Measurements from ENCODE around the gene CCDC73.

CCDC73 gene

DNA sequence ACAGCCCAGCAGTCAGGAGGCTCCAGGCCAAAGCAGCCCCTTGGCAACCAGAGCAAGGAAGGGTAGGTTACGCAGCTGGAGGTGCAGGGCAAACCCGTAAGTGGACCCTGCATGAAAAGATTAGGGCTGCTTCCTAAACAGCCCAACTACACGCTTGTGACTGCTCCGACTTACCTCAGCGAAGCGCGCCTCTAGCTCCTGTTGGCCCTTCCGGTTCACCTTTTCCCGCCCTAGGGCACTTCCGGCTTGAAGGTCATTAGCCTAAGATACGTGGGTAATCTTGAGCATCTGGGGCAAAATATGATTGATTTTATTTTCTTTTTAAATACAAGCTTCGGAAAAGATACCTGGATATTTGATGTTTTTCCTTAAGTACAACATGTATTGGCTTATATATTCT is at the start of gene CCDC73:
TSS of gene CCDC73 (minus strand) at position 224 of the 400 bp plus-strand sequence. CDS start 34,419 bp downstream, outside the sequence.
- H3K4me1 ChIP-seq (ENCODE audit: insufficient read depth, low read length) = no peaks in the 10 kb centered on the region
- H3K27me3 ChIP-seq (ENCODE audit: insufficient read depth, low read length) = no peaks in the 10 kb centered on the region; the same call in 1 of the 2 replicates
- H3K4me3 ChIP-seq (ENCODE audit: low read length) = no peak within 1 kb of the TSS
- no peak within 1 kb of the TSS for H3K27ac ChIP-seq (ENCODE audit: low read length)
- no peaks in the 10 kb centered on the region for H3K9me3 ChIP-seq (ENCODE audit: insufficient read depth, low read depth, low read length)
- H3K36me3 ChIP-seq (ENCODE audit: insufficient read depth, low read depth, low read length) = no peaks in the 10 kb centered on the region
- H3K9ac ChIP-seq (ENCODE audit: low read depth, low read length) = no peak within 1 kb of the TSS

GRCh38 chr11:32843544-32843943 is 49.1 kb upstream of the CCDC73 start:
- no peaks in the 10 kb centered on the region for H3K9me3 ChIP-seq (ENCODE audit: insufficient read depth, low read depth, low read length)
- H3K27ac ChIP-seq (ENCODE audit: low read length) = no peak overlapping the region

DNA sequence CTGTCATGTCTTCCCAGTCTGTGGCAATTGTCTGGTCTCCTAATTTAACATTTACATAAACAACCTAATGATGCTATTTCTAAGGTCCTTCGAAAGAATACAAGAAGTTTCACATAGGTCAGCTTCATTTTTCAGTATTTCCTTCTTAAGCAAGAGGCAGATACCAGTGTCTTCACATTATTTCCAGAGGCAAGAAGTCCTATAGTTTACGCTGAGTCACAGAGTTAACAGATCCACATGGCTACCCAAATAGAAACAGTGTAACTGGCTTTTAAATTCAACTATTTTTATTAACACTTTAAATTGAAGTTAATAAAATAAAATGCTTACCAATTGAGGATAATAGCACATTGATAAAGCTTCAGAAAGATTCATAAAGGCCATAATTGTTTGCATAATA is 46.1 kb upstream of the CCDC73 start:
- Histone ChIP-seq H3K4me3 (ENCODE audit: low read length) (no peak overlapping the region), H3K27ac (ENCODE audit: low read length) (no peak overlapping the region), H3K4me1 (ENCODE audit: insufficient read depth, low read length) (no peaks in the 10 kb centered on the region), H3K27me3 (ENCODE audit: insufficient read depth, low read length) (no peaks in the 10 kb centered on the region), H3K9me3 (ENCODE audit: insufficient read depth, low read depth, low read length) (no peaks in the 10 kb centered on the region), H3K36me3 (ENCODE audit: insufficient read depth, low read depth, low read length) (no peaks in the 10 kb centered on the region), H3K9ac (ENCODE audit: low read depth, low read length) (no peak overlapping the region)

More at GRCh38 chr11:32843544-32843943, 49.1 kb upstream of the CCDC73 start:
- H3K9ac ChIP-seq (ENCODE audit: low read depth, low read length) = no peak overlapping the region; the same call in 1 of the 2 replicates
- no peak overlapping the region for H3K4me3 ChIP-seq (ENCODE audit: low read length)
- no peaks in the 10 kb centered on the region for H3K36me3 ChIP-seq (ENCODE audit: insufficient read depth, low read depth, low read length)
- H3K4me1 ChIP-seq (ENCODE audit: insufficient read depth, low read length) = no peaks in the 10 kb centered on the region
- no peaks in the 10 kb centered on the region for H3K27me3 ChIP-seq (ENCODE audit: insufficient read depth, low read length)

DNA sequence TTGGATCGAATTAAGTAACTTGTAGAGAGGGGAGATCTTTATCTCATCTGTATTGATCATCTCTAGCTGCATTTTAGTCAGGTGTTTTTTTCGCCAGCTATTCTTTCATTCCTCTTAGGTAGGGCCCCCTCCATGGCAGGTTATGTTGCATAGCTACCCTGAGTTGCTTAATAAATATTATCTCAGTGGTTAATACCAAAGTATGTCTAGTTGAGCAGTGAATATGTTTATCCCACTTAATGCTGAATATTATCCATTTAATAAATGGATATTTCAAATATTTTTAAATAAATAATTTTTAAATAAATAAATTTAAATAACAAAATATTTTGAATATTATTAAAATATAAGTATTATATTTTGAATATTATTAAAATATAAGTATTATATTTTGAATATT is 44.8 kb upstream of the CCDC73 start:
- H3K9ac ChIP-seq (ENCODE audit: low read depth, low read length) = no peak overlapping the region
- no peaks in the 10 kb centered on the region for H3K27me3 ChIP-seq (ENCODE audit: insufficient read depth, low read length)
- H3K4me3 ChIP-seq (ENCODE audit: low read length) = no peak overlapping the region
- no peak overlapping the region for H3K27ac ChIP-seq (ENCODE audit: low read length)
- H3K4me1 ChIP-seq (ENCODE audit: insufficient read depth, low read length) = no peaks in the 10 kb centered on the region
- no peaks in the 10 kb centered on the region for H3K9me3 ChIP-seq (ENCODE audit: insufficient read depth, low read depth, low read length)
- H3K36me3 ChIP-seq (ENCODE audit: insufficient read depth, low read depth, low read length) = no peaks in the 10 kb centered on the region

- Histone ChIP-seq H3K4me1 (ENCODE audit: insufficient read depth, low read length) (no peaks in the 10 kb centered on the region), H3K27me3 (ENCODE audit: insufficient read depth, low read length) (no peaks in the 10 kb centered on the region), H3K36me3 (ENCODE audit: insufficient read depth, low read depth, low read length) (no peaks in the 10 kb centered on the region), H3K9ac (ENCODE audit: low read depth, low read length) (no peak overlapping the region), H3K4me3 (ENCODE audit: low read length) (no peak overlapping the region), H3K27ac (ENCODE audit: low read length) (no peak overlapping the region), H3K9me3 (ENCODE audit: insufficient read depth, low read depth, low read length) (no peaks in the 10 kb centered on the region)
These were observed 44.2 kb upstream of the CCDC73 start for GRCh38 chr11:32838505-32839274.

- Histone ChIP-seq H3K27me3 (ENCODE audit: insufficient read depth, low read length) (no peaks in the 10 kb centered on the region), H3K27ac (ENCODE audit: low read length) (no peak overlapping the region), H3K9me3 (ENCODE audit: insufficient read depth, low read depth, low read length) (no peaks in the 10 kb centered on the region), H3K4me3 (ENCODE audit: low read length) (no peak overlapping the region), H3K36me3 (ENCODE audit: insufficient read depth, low read depth, low read length) (no peaks in the 10 kb centered on the region), H3K4me1 (ENCODE audit: insufficient read depth, low read length) (no peaks in the 10 kb centered on the region), H3K9ac (ENCODE audit: low read depth, low read length) (no peak overlapping the region)
These were observed 42.5 kb upstream of the CCDC73 start for GRCh38 chr11:32836946-32837345.

GRCh38 chr11:32833921-32834320 is 39.5 kb upstream of the CCDC73 start:
- H3K9ac ChIP-seq (ENCODE audit: low read depth, low read length) = no peak overlapping the region
- H3K36me3 ChIP-seq (ENCODE audit: insufficient read depth, low read depth, low read length) = no peaks in the 10 kb centered on the region
- H3K4me3 ChIP-seq (ENCODE audit: low read length) = no peak overlapping the region
- no peak overlapping the region for H3K27ac ChIP-seq (ENCODE audit: low read length)
- no peaks in the 10 kb centered on the region for H3K4me1 ChIP-seq (ENCODE audit: insufficient read depth, low read length)
- peaks cover 27% of the 10 kb centered on the region for H3K27me3 ChIP-seq (ENCODE audit: insufficient read depth, low read length)
- H3K9me3 ChIP-seq (ENCODE audit: insufficient read depth, low read depth, low read length) = no peaks in the 10 kb centered on the region

- H3K9ac ChIP-seq (ENCODE audit: low read depth, low read length) = no peak overlapping the region
- no peaks in the 10 kb centered on the region for H3K9me3 ChIP-seq (ENCODE audit: insufficient read depth, low read depth, low read length)
- no peak overlapping the region for H3K4me3 ChIP-seq (ENCODE audit: low read length)
- peaks cover 41% of the 10 kb centered on the region for H3K27me3 ChIP-seq (ENCODE audit: insufficient read depth, low read length)
- no peaks in the 10 kb centered on the region for H3K4me1 ChIP-seq (ENCODE audit: insufficient read depth, low read length)
- H3K27ac ChIP-seq (ENCODE audit: low read length) = no peak overlapping the region
- H3K36me3 ChIP-seq (ENCODE audit: insufficient read depth, low read depth, low read length) = no peaks in the 10 kb centered on the region
These were observed 36.8 kb upstream of the CCDC73 start for GRCh38 chr11:32831221-32831620.

DNA sequence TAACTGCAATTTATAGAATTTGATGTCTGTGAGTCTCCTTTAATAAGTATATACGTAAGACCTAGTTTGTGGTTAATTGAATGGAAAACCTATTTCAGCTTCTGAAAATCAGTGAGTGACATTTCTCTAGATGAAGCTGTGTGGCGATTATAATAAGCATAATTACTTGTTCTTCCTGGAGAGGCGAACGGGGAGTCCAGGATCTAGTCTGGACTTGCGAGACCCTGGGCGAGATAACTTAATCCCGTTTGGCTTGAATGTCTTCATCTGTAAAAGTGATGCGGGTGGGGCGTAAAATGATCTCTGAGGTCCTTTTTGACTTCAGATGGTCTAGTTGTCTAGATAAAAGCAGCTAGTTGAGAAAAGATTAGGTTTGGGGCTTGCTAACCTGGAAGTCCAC is 36.3 kb upstream of the CCDC73 start:
- no peak overlapping the region for H3K27ac ChIP-seq (ENCODE audit: low read length)
- peak overlapping the region; percentile 68; the same call in 1 of the 2 replicates for H3K4me3 ChIP-seq (ENCODE audit: low read length)
- no peaks in the 10 kb centered on the region for H3K4me1 ChIP-seq (ENCODE audit: insufficient read depth, low read length)
- peaks cover 41% of the 10 kb centered on the region for H3K27me3 ChIP-seq (ENCODE audit: insufficient read depth, low read length)
- H3K9me3 ChIP-seq (ENCODE audit: insufficient read depth, low read depth, low read length) = no peaks in the 10 kb centered on the region
- no peak overlapping the region for H3K9ac ChIP-seq (ENCODE audit: low read depth, low read length)
- no peaks in the 10 kb centered on the region for H3K36me3 ChIP-seq (ENCODE audit: insufficient read depth, low read depth, low read length)

DNA sequence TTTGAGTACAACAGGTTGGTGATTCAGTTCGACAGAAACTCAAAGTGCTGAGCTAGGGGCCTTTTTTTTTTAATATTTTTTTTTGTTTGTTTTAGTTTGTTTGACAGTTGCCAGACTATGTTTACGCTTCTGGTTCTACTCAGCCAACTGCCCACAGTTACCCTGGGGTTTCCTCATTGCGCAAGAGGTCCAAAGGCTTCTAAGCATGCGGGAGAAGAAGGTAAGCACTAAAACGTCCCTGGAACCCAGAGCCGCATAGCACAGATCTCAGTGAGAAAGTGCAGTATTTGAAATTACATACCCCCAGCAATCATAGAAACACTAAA is 35.9 kb upstream of the CCDC73 start:
- Histone ChIP-seq H3K9me3 (ENCODE audit: insufficient read depth, low read depth, low read length) (no peaks in the 10 kb centered on the region), H3K9ac (ENCODE audit: low read depth, low read length) (no peak overlapping the region), H3K27me3 (ENCODE audit: insufficient read depth, low read length) (peaks cover 41% of the 10 kb centered on the region), H3K4me1 (ENCODE audit: insufficient read depth, low read length) (no peaks in the 10 kb centered on the region), H3K36me3 (ENCODE audit: insufficient read depth, low read depth, low read length) (no peaks in the 10 kb centered on the region), H3K4me3 (ENCODE audit: low read length) (peak overlapping the region; percentile 68), H3K27ac (ENCODE audit: low read length) (no peak overlapping the region)

- Histone ChIP-seq H3K36me3 (ENCODE audit: insufficient read depth, low read depth, low read length) (no peaks in the 10 kb centered on the region), H3K27me3 (ENCODE audit: insufficient read depth, low read length) (peaks cover 41% of the 10 kb centered on the region), H3K9ac (ENCODE audit: low read depth, low read length) (peak within 1 kb of the TSS; percentile 14), H3K4me1 (ENCODE audit: insufficient read depth, low read length) (no peaks in the 10 kb centered on the region), H3K9me3 (ENCODE audit: insufficient read depth, low read depth, low read length) (no peaks in the 10 kb centered on the region), H3K27ac (ENCODE audit: low read length) (no peak within 1 kb of the TSS), H3K4me3 (ENCODE audit: low read length) (peak within 1 kb of the TSS; percentile 68)
These were observed 35.4 kb upstream of the CCDC73 start, which contains the start of gene PRRG4 for GRCh38 chr11:32829680-32830412. PRRG4 (plus strand) TSS chr11:32829927; CDS start chr11:32830530, 603 bp downstream.

DNA sequence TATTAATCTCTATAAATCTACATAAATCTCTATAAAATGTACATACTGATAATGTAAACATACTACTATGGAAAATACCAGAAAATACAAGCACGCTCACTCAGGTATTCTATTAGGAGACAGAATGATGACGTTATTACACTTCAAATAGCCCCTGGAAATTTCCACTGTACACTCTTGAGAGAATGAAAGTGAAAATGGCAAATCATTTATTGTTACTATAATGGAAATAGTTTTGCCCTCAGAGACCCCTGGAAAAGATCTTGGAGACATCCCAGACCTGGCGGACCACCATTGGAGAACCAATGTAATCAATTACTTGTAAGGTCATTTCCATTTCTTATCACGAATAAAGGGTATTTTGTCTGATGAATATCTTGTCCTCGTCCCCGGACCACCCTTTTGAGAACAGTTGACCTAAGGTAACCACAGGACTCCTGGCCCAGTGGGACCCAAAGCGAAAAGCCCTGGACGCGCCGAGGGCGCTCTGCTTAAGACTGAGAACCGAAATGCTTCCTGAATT is 34.8 kb upstream of the CCDC73 start:
- peak overlapping the region; percentile 14; the same call in 1 of the 2 replicates for H3K9ac ChIP-seq (ENCODE audit: low read depth, low read length)
- H3K4me3 ChIP-seq (ENCODE audit: low read length) = peak overlapping the region; percentile 68
- H3K9me3 ChIP-seq (ENCODE audit: insufficient read depth, low read depth, low read length) = no peaks in the 10 kb centered on the region
- peaks cover 41% of the 10 kb centered on the region for H3K27me3 ChIP-seq (ENCODE audit: insufficient read depth, low read length)
- H3K27ac ChIP-seq (ENCODE audit: low read length) = no peak overlapping the region
- H3K36me3 ChIP-seq (ENCODE audit: insufficient read depth, low read depth, low read length) = no peaks in the 10 kb centered on the region
- H3K4me1 ChIP-seq (ENCODE audit: insufficient read depth, low read length) = no peaks in the 10 kb centered on the region

Measured in iPS-20b (cell line).